NB4 (cell line): ENCODE data around the gene LYPD1.

Experiments
- MYC ChIP-seq: IDR thresholded peaks from 2 replicates; pipeline ENCODE4 v1.6.1; 2011; ENCODE audit warnings: low read depth, low read length
- POLR2A ChIP-seq: IDR thresholded peaks from 2 replicates; pipeline ENCODE4 v1.6.1; 2011; ENCODE audit warnings: mild to moderate bottlenecking; ENCODE audit not compliant: insufficient read length; ENCODE audit errors: extremely low read depth
- TF ChIP-seq, protein P1 (sequence below): IDR thresholded peaks from one replicate; pipeline ENCODE4 v1.5.1; 2012; ENCODE audit warnings: low read depth, low read length
- TF ChIP-seq, protein P2 (sequence below): IDR thresholded peaks from 2 replicates; pipeline ENCODE4 v1.6.1; 2011; ENCODE audit warnings: low read depth, low read length

DNA sequence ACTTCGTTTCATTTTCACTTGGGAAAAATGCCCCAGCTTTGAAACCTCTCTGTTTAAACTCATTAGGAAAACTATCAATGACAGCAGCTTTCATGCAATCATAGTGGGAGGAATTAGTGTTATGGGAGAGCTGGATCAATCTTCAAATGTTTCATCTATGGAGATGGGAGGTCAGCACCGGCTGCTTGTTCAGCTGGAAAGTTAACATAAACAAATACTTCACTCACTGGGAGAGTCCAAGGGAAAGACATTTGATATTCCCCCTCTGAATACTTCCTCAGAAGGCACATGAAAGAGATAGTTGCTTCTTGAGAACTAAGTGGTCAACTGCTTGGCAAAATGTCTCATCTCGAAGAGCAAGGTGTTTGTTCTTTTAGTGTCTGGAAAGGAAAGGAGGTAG lies 7.3 kb downstream of the LYPD1 start:
- TF ChIP-seq, protein P1, sequence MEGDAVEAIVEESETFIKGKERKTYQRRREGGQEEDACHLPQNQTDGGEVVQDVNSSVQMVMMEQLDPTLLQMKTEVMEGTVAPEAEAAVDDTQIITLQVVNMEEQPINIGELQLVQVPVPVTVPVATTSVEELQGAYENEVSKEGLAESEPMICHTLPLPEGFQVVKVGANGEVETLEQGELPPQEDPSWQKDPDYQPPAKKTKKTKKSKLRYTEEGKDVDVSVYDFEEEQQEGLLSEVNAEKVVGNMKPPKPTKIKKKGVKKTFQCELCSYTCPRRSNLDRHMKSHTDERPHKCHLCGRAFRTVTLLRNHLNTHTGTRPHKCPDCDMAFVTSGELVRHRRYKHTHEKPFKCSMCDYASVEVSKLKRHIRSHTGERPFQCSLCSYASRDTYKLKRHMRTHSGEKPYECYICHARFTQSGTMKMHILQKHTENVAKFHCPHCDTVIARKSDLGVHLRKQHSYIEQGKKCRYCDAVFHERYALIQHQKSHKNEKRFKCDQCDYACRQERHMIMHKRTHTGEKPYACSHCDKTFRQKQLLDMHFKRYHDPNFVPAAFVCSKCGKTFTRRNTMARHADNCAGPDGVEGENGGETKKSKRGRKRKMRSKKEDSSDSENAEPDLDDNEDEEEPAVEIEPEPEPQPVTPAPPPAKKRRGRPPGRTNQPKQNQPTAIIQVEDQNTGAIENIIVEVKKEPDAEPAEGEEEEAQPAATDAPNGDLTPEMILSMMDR, result no peak
- TF ChIP-seq POLR2A (no peak), MYC (no peak)
- TF ChIP-seq, protein P2, sequence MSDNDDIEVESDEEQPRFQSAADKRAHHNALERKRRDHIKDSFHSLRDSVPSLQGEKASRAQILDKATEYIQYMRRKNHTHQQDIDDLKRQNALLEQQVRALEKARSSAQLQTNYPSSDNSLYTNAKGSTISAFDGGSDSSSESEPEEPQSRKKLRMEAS, result no peak
